GM12873 (cell line): ENCODE measurements around the gene CEBPA.

Source experiments
- CTCF ChIP-seq: IDR thresholded peaks from 2 replicates; pipeline ENCODE4 v1.5.1; 2012; ENCODE audit warnings: low read depth, mild to moderate bottlenecking, moderate library complexity, low read length, control low read depth; ENCODE audit not compliant: insufficient read depth; ENCODE audit errors: missing control alignments

The CEBPA gene

GRCh38 chr19:33345163-33345562 is 42.8 kb upstream of the CEBPA start:
- TF ChIP-seq CTCF: no peak

GRCh38 chr19:33344573-33344925 is 42.2 kb upstream of the CEBPA start:
- no peak for TF ChIP-seq CTCF

GRCh38 chr19:33343859-33344572 is 41.7 kb upstream of the CEBPA start:
- TF ChIP-seq CTCF: no peak

- TF ChIP-seq CTCF: no peak
Observed at GRCh38 chr19:33343301-33343700, 41.0 kb upstream of the CEBPA start.

- TF ChIP-seq CTCF: no peak
Observed at GRCh38 chr19:33340991-33341390, 38.7 kb upstream of the CEBPA start.

GRCh38 chr19:33339016-33339984 is 37.0 kb upstream of the CEBPA start:
- no peak for TF ChIP-seq CTCF

GRCh38 chr19:33335446-33335845 is 33.1 kb upstream of the CEBPA start:
- no peak for TF ChIP-seq CTCF
